MM.1S (cell line): ENCODE data around the gene ZNF608.

Source experiments
- DNase-seq: peaks from one replicate; pipeline ENCODE4 v3.0.0-alpha.2; 2015
- H2AFZ ChIP-seq: fragments of 300-600 bp; sonication (generic); 2 replicates; pipeline ENCODE4 v1.6.0; 2016; ENCODE audit warnings: antibody characterized with exemption, low read length
- H3F3A ChIP-seq: fragments of 300-600 bp; sonication (generic); 2 replicates; pipeline ENCODE4 v1.6.1; 2016; ENCODE audit warnings: mild to moderate bottlenecking, antibody characterized with exemption, low read length, moderate library complexity, mixed read lengths; ENCODE audit not compliant: insufficient read depth
- H3K27ac ChIP-seq: fragments of 300-600 bp; sonication (generic); 2 replicates; pipeline ENCODE4 v1.5.1; 2016; ENCODE audit warnings: mild to moderate bottlenecking, low read length
- H3K27me3 ChIP-seq: fragments of 300-600 bp; sonication (generic); replicated peaks from 2 replicates; pipeline ENCODE4 v1.6.0; 2016; ENCODE audit warnings: low read length; ENCODE audit not compliant: insufficient read depth
- H3K36me3 ChIP-seq: fragments of 300-600 bp; sonication (generic); replicated peaks from 2 replicates; pipeline ENCODE4 v1.6.1; 2016; ENCODE audit warnings: mild to moderate bottlenecking, low read length, mixed read lengths; ENCODE audit not compliant: insufficient read depth
- H3K4me1 ChIP-seq: fragments of 300-600 bp; sonication (generic); 2 replicates; pipeline ENCODE4 v1.6.1; 2016; ENCODE audit warnings: low read length, mixed read lengths
- H3K4me2 ChIP-seq: fragments of 300-600 bp; sonication (generic); 2 replicates; pipeline ENCODE4 v1.6.0; 2016; ENCODE audit warnings: low read depth, low read length
- H3K4me3 ChIP-seq: fragments of 300-600 bp; sonication (generic); 2 replicates; pipeline ENCODE4 v1.5.1; 2016; ENCODE audit warnings: low read length, mixed read lengths
- H3K79me2 ChIP-seq: fragments of 300-600 bp; sonication (generic); 2 replicates; pipeline ENCODE4 v1.6.1; 2016; ENCODE audit warnings: mixed run types, low read length, mixed read lengths
- H3K9ac ChIP-seq: fragments of 300-600 bp; sonication (generic); 2 replicates; pipeline ENCODE4 v1.6.1; 2016; ENCODE audit warnings: low read length, mixed read lengths
- H3K9me2 ChIP-seq: fragments of 300-600 bp; sonication (generic); replicated peaks from 2 replicates; pipeline ENCODE4 v1.6.1; 2016; ENCODE audit warnings: mild to moderate bottlenecking, low read length, mixed read lengths; ENCODE audit not compliant: insufficient read depth
- H3K9me3 ChIP-seq: fragments of 300-600 bp; sonication (generic); replicated peaks from 2 replicates; pipeline ENCODE4 v1.6.1; 2016; ENCODE audit warnings: mild to moderate bottlenecking, low read length, mixed read lengths; ENCODE audit not compliant: insufficient read depth
- H4K20me1 ChIP-seq: fragments of 300-600 bp; sonication (generic); 2 replicates; pipeline ENCODE4 v1.6.1; 2016; ENCODE audit warnings: mild to moderate bottlenecking, low read length, moderate library complexity, mixed read lengths; ENCODE audit not compliant: insufficient read depth
- EZH2 ChIP-seq: fragments of 300-600 bp; sonication (generic); optimal IDR thresholded peaks from 2 replicates; pipeline ENCODE3; 2017; ENCODE audit warnings: low read depth, mild to moderate bottlenecking, antibody characterized with exemption, low read length, mixed read lengths
- EZH2phosphoT487 ChIP-seq: fragments of 300-600 bp; sonication (generic); IDR thresholded peaks from 2 replicates; pipeline ENCODE4 v1.6.1; 2018; ENCODE audit warnings: antibody characterized with exemption, low read length
- TF ChIP-seq, protein P1 (sequence below): fragments of 300-600 bp; sonication (generic); IDR thresholded peaks from 2 replicates; pipeline ENCODE4 v1.5.1; 2016; ENCODE audit warnings: antibody characterized with exemption, low read length, mixed read lengths

Gene ZNF608

DNA sequence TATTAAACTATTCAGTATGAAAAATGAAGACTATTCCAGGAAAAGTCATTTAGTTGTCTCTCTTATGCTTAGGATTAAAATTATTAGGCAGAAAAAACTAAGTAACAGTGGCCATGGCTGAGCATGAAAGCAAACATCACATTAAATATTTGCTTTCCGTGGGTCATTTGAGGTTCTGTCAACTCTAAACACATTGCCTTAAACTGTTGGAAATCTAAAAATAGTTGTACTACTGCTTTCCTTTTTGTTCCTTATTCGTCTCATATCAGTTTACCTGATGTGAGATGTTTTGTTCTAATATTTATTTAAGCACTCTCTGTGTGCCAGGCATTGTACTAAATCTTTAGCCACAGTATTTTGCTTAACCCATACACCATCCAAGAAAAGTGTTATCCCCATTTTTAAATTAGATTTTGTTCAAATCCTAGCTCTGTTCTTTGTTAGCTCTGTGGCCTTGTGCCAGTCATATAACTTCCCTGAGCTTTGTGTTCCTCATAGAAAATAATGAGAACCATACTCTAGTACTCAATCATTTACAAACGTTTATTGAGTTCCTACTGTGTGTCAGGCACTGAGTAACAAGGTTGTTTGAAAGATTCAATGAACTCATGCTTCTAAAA is 18.7 kb upstream of the ZNF608 start:
- no peaks in the 10 kb centered on the region for H3K4me1 ChIP-seq
- no peak overlapping the region for H3K4me2 ChIP-seq
- no peak for DNase-seq
- no peak overlapping the region for H2AFZ ChIP-seq
- H3K9me2 ChIP-seq: no peaks in the 10 kb centered on the region
- H3K9ac ChIP-seq: no peak overlapping the region
- H3K9me3 ChIP-seq: no peaks in the 10 kb centered on the region
- no peaks in the 10 kb centered on the region for H3F3A ChIP-seq
- no peaks in the 10 kb centered on the region for H4K20me1 ChIP-seq
- H3K4me3 ChIP-seq: no peak overlapping the region
- no peak overlapping the region for H3K27ac ChIP-seq
- TF ChIP-seq EZH2phosphoT487 (no peak), EZH2 (no peak)
- TF ChIP-seq, protein P1, sequence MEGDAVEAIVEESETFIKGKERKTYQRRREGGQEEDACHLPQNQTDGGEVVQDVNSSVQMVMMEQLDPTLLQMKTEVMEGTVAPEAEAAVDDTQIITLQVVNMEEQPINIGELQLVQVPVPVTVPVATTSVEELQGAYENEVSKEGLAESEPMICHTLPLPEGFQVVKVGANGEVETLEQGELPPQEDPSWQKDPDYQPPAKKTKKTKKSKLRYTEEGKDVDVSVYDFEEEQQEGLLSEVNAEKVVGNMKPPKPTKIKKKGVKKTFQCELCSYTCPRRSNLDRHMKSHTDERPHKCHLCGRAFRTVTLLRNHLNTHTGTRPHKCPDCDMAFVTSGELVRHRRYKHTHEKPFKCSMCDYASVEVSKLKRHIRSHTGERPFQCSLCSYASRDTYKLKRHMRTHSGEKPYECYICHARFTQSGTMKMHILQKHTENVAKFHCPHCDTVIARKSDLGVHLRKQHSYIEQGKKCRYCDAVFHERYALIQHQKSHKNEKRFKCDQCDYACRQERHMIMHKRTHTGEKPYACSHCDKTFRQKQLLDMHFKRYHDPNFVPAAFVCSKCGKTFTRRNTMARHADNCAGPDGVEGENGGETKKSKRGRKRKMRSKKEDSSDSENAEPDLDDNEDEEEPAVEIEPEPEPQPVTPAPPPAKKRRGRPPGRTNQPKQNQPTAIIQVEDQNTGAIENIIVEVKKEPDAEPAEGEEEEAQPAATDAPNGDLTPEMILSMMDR: no peak
- no peaks in the 10 kb centered on the region for H3K79me2 ChIP-seq
- H3K36me3 ChIP-seq: no peaks in the 10 kb centered on the region
- no peaks in the 10 kb centered on the region for H3K27me3 ChIP-seq

DNA sequence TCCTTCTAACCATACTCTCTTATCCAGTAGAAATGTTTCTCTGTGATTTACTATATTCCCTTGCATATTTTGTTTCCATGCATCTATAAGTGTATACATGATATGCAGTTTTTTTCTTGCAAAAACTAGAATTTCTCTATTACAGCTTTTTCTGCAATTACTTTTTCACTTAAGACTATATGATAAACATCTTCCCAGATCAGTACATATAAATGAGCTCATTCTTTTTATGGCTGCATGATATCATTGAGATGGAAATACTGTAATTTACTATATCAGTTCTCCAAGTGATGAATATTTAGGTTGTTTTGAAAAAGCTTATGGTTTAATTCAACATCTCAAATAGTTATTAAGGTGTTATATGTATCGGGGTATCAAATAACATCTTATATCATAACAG is 18.1 kb upstream of the ZNF608 start:
- H3K9me3 ChIP-seq: no peaks in the 10 kb centered on the region
- H3K9ac ChIP-seq: no peak overlapping the region
- H3K27ac ChIP-seq: no peak overlapping the region
- no peaks in the 10 kb centered on the region for H3K79me2 ChIP-seq
- no peak for DNase-seq
- no peaks in the 10 kb centered on the region for H3K27me3 ChIP-seq
- TF ChIP-seq EZH2phosphoT487: no peak
- TF ChIP-seq, protein P1: no peak
- TF ChIP-seq EZH2: no peak
- H3K4me3 ChIP-seq: no peak overlapping the region
- H3K9me2 ChIP-seq: no peaks in the 10 kb centered on the region
- H3K4me1 ChIP-seq: no peaks in the 10 kb centered on the region
- no peak overlapping the region for H3K4me2 ChIP-seq
- no peaks in the 10 kb centered on the region for H3K36me3 ChIP-seq
- H3F3A ChIP-seq: no peaks in the 10 kb centered on the region
- H4K20me1 ChIP-seq: no peaks in the 10 kb centered on the region
- no peak overlapping the region for H2AFZ ChIP-seq

- Histone ChIP-seq H3K79me2 (no peaks in the 10 kb centered on the region), H3K4me1 (no peaks in the 10 kb centered on the region), H3K4me3 (no peak overlapping the region), H3K27ac (no peak overlapping the region), H4K20me1 (no peaks in the 10 kb centered on the region), H3K9me2 (no peaks in the 10 kb centered on the region), H3K9me3 (no peaks in the 10 kb centered on the region), H3K27me3 (no peaks in the 10 kb centered on the region), H3F3A (no peaks in the 10 kb centered on the region), H2AFZ (no peak overlapping the region), H3K9ac (no peak overlapping the region), H3K4me2 (no peak overlapping the region), H3K36me3 (no peaks in the 10 kb centered on the region)
- no peak for DNase-seq
- TF ChIP-seq EZH2 (no peak), EZH2phosphoT487 (no peak)
- TF ChIP-seq, protein P1: no peak
These were observed 14.6 kb upstream of the ZNF608 start for GRCh38 chr5:124761010-124761409.
